Measurements from ENCODE around the gene ERN1.

GRCh38 chr17:64129765-64130558 lies at the start of gene ERN1:
- TF ChIP-seq CTCF (conservative IDR thresholded peaks at IDR 0.05 in 1 of 2, IDR thresholded peaks at IDR 0.05 in 1 of 2; ENCODE audit: low read depth in 1 of 2, low read length in 2 of 2), result no peak
- no peak for TF ChIP-seq EZH2 (IDR thresholded peaks at IDR 0.05; ENCODE audit: low read length, missing control alignments)
